HepG2 (cell line): Measurements from ENCODE around the gene MBLAC1. TPM values are rescaled to one million over a fixed set of nuclear protein-coding genes. Genes with fewer than 3 reads are reported as not detected.

ENCODE experiments used
- CBFB ChIP-seq: sonication (generic); formaldehyde crosslinking; IDR thresholded peaks from 2 replicates; pipeline ENCODE4 v1.4.0; 2020; ENCODE audit warnings: missing genetic modification reagents
- EZH2 ChIP-seq: conservative IDR thresholded peaks from 2 replicates; pipeline ENCODE4 v1.6.1; 2012; ENCODE audit warnings: mild to moderate bottlenecking, low read depth, low read length, moderate library complexity
- FLYWCH1 ChIP-seq: sonication (generic); formaldehyde crosslinking; IDR thresholded peaks from 2 replicates; pipeline ENCODE4 v1.8.1; 2023; ENCODE audit warnings: mild to moderate bottlenecking, missing genetic modification reagents
- GZF1 ChIP-seq: sonication (generic); formaldehyde crosslinking; IDR thresholded peaks from 2 replicates; pipeline ENCODE4 v1.5.1; 2020; ENCODE audit warnings: mild to moderate bottlenecking, missing genetic modification reagents
- KAT2B ChIP-seq: fragments of 150-350 bp; IDR thresholded peaks from 2 replicates; pipeline ENCODE4 v1.6.1; 2014; ENCODE audit warnings: low read depth, low read length, borderline replicate concordance
- MAZ ChIP-seq, 2 experiments: sonication (generic) in 1 of 2; formaldehyde crosslinking in 1 of 2; IDR thresholded peaks; 2 replicates each; pipeline versions ENCODE4 v1.5.0 to v1.6.1; 2012 to 2020; ENCODE audit warnings: low read depth in 2 of 2, mild to moderate bottlenecking in 2 of 2, borderline replicate concordance in 1 of 2, improper control_type of control experiment in 1 of 2, low read length in 1 of 2, missing genetic modification reagents in 1 of 2, moderate library complexity in 1 of 2
- MYC ChIP-seq: sonication (generic); formaldehyde crosslinking; IDR thresholded peaks from 2 replicates; pipeline ENCODE4 v1.9.0; 2021; ENCODE audit warnings: missing genetic modification reagents, borderline replicate concordance
- NRL ChIP-seq: sonication (generic); formaldehyde crosslinking; IDR thresholded peaks from 2 replicates; pipeline ENCODE4 v1.5.0; 2020; ENCODE audit warnings: missing genetic modification reagents, mild to moderate bottlenecking, moderate library complexity, borderline replicate concordance
- PAF1 ChIP-seq: IDR thresholded peaks from 2 replicates; pipeline ENCODE4 v1.6.1; 2016; ENCODE audit warnings: missing genetic modification reagents, missing compliant biosample characterization
- PHB2 ChIP-seq: fragments of 450-650 bp; IDR thresholded peaks from 2 replicates; pipeline ENCODE4 v1.6.1; 2018; ENCODE audit not compliant: partially characterized antibody
- SSRP1 ChIP-seq: IDR thresholded peaks from 2 replicates; pipeline ENCODE4 v1.6.1; 2016; ENCODE audit warnings: control low read depth
- TCF12 ChIP-seq, 2 experiments: fragments of 450-650 bp in 1 of 2; sonication (generic) in 1 of 2; formaldehyde crosslinking in 1 of 2; IDR thresholded peaks; 2 replicates each; pipeline versions ENCODE4 v1.6.1 to v1.8.0; 2017 to 2022; ENCODE audit warnings: antibody characterized with exemption in 1 of 2, mild to moderate bottlenecking in 1 of 2, missing genetic modification reagents in 1 of 2, moderate library complexity in 1 of 2
- TOPORS ChIP-seq: sonication (generic); formaldehyde crosslinking; IDR thresholded peaks from 2 replicates; pipeline ENCODE4 v1.8.0; 2023; ENCODE audit warnings: mild to moderate bottlenecking, missing genetic modification reagents
- ZBTB38 ChIP-seq: sonication (generic); formaldehyde crosslinking; IDR thresholded peaks from 2 replicates; pipeline ENCODE4 v1.5.1; 2020; ENCODE audit warnings: mild to moderate bottlenecking, missing genetic modification reagents
- ZEB1 ChIP-seq: IDR thresholded peaks from 2 replicates; pipeline ENCODE4 v1.6.1; 2012; ENCODE audit warnings: mild to moderate bottlenecking, low read depth, inconsistent platforms; ENCODE audit not compliant: insufficient replicate concordance
- ZNF256 ChIP-seq: sonication (generic); formaldehyde crosslinking; conservative IDR thresholded peaks from 2 replicates; pipeline ENCODE4 v1.4.0; 2020; ENCODE audit warnings: missing genetic modification reagents
- ZNF30 ChIP-seq: sonication (generic); formaldehyde crosslinking; IDR thresholded peaks from 2 replicates; pipeline ENCODE4 v1.5.0; 2020; ENCODE audit warnings: mild to moderate bottlenecking, missing genetic modification reagents
- ZNF556 ChIP-seq: sonication (generic); formaldehyde crosslinking; IDR thresholded peaks from 2 replicates; pipeline ENCODE4 v1.4.0; 2020; ENCODE audit warnings: mild to moderate bottlenecking, missing genetic modification reagents, borderline replicate concordance
- ZNF674 ChIP-seq: sonication (generic); formaldehyde crosslinking; IDR thresholded peaks from 2 replicates; pipeline ENCODE4 v1.5.0; 2020; ENCODE audit warnings: low read depth, mild to moderate bottlenecking, missing genetic modification reagents
- ZSCAN21 ChIP-seq: sonication (generic); formaldehyde crosslinking; IDR thresholded peaks from 2 replicates; pipeline ENCODE4 v1.8.0; 2022; ENCODE audit warnings: mild to moderate bottlenecking, missing genetic modification reagents, moderate library complexity, borderline replicate concordance
- polyA plus RNA-seq, 8 experiments: library from polyadenylated mRNA; depleted of rRNA in 3 of 8; stranded (reverse) in 7 of 8; unstranded in 1 of 8; fragments of >200 nt; fragmentation: Illumina TruSeq in 4 of 8; extraction: Trizol in 4 of 8; gene quantifications; 2 replicates each; pipeline versions ENCODE4 v1.2.1 to v1.2.3, GENCODE V29; 2011 to 2016; ENCODE audit warnings: low read depth in 4 of 8, missing spikeins in 1 of 8, mixed read lengths in 1 of 8; ENCODE audit not compliant: insufficient read depth in 1 of 8
- total RNA-seq, 5 experiments: library from RNA; depleted of rRNA; stranded (reverse); fragments of >200 nt; fragmentation: Illumina TruSeq; extraction: Trizol; gene quantifications; 2 replicates each; pipeline ENCODE4 v1.2.3, GENCODE V29; 2016; ENCODE audit warnings: low read depth in 1 of 5
- TF ChIP-seq, protein P1 (sequence below): sonication (generic); formaldehyde crosslinking; IDR thresholded peaks from 2 replicates; pipeline ENCODE4 v1.4.0; 2020; ENCODE audit warnings: mild to moderate bottlenecking, missing genetic modification reagents, borderline replicate concordance
- TF ChIP-seq, protein P2 (sequence below): sonication (generic); formaldehyde crosslinking; IDR thresholded peaks from 2 replicates; pipeline ENCODE4 v1.5.0; 2020; ENCODE audit warnings: missing genetic modification reagents
- TF ChIP-seq, protein P3 (sequence below): IDR thresholded peaks from 2 replicates; pipeline ENCODE4 v1.6.1; 2016; ENCODE audit warnings: mild to moderate bottlenecking, missing biosample characterization, missing genetic modification reagents
- TF ChIP-seq, protein P4 (sequence below): IDR thresholded peaks from 2 replicates; pipeline ENCODE4 v1.6.1; 2018; ENCODE audit warnings: missing genetic modification reagents
- TF ChIP-seq, protein P5 (sequence below): sonication (generic); formaldehyde crosslinking; IDR thresholded peaks from 2 replicates; pipeline ENCODE4 v1.5.0; 2020; ENCODE audit warnings: missing genetic modification reagents, mild to moderate bottlenecking, borderline replicate concordance

MBLAC1 gene
- total and polyA plus RNA-seq, 2 of the 13 experiments (the other 11 are each of a cell fraction or from before 2014, with no cell fraction given) = 0.79 to 2.1 TPM

DNA sequence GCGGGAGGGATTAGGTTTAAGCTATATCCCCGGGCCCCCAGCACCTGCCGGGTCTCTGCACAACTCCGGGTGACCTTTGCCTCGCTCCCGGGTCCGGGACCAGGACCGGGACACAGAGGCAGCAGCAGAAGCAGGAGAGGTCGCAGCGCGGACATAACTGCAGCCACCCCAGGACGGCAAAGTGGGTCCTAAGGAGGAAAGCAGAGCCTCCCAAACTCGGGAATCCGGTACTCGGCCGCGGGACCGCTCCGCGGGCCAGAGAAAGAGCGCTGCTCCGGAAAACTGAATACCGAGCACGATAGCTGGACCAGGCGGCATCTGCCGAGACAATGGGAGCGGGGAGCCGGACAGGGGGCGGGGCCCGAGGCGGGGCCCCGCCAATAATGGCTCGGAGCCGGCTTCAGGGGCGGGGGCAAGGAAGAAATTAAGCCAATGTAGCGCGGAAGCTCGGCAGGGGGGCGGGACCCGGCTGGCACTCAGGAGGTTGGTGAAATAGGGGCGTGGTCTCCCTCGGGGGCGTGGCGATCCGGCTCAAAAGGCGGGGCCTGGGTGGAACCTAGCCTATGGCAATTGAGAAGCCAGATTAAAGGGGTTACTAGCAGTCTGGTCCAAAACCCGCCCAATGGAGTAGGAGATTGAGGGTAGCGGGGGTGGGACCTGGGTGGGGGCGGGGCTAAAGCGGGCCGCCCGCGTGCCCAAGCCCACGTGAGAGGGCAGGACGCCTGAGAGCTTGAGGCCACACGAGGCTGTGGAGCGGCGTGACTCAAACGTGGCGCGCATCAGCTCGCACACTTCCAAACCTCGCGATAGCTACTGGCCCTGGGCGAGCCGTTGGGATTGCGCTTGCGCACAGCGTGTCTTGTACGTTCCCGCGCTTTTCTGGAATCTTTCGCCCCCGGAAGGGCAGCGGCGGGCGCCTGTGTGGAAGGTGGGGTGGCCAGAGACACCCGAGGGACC lies 50.6 kb downstream of the MBLAC1 start, which contains the start of the genes GPC2 and STAG3 (continued):
- TF ChIP-seq, protein P1, sequence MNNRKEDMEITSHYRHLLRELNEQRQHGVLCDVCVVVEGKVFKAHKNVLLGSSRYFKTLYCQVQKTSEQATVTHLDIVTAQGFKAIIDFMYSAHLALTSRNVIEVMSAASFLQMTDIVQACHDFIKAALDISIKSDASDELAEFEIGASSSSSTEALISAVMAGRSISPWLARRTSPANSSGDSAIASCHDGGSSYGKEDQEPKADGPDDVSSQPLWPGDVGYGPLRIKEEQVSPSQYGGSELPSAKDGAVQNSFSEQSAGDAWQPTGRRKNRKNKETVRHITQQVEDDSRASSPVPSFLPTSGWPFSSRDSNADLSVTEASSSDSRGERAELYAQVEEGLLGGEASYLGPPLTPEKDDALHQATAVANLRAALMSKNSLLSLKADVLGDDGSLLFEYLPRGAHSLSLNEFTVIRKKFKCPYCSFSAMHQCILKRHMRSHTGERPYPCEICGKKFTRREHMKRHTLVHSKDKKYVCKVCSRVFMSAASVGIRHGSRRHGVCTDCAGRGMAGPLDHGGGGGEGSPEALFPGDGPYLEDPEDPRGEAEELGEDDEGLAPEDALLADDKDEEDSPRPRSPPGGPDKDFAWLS (CRISPR knock-in tag) = no peak
- TF ChIP-seq, protein P2, sequence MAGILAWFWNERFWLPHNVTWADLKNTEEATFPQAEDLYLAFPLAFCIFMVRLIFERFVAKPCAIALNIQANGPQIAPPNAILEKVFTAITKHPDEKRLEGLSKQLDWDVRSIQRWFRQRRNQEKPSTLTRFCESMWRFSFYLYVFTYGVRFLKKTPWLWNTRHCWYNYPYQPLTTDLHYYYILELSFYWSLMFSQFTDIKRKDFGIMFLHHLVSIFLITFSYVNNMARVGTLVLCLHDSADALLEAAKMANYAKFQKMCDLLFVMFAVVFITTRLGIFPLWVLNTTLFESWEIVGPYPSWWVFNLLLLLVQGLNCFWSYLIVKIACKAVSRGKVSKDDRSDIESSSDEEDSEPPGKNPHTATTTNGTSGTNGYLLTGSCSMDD (CRISPR knock-in tag) = no peak
- TF ChIP-seq, protein P3, sequence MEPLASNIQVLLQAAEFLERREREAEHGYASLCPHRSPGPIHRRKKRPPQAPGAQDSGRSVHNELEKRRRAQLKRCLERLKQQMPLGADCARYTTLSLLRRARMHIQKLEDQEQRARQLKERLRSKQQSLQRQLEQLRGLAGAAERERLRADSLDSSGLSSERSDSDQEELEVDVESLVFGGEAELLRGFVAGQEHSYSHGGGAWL = 0 out of 2 replicates have a peak, but pooled peaks have one; percentile 37
- TF ChIP-seq, protein P4, sequence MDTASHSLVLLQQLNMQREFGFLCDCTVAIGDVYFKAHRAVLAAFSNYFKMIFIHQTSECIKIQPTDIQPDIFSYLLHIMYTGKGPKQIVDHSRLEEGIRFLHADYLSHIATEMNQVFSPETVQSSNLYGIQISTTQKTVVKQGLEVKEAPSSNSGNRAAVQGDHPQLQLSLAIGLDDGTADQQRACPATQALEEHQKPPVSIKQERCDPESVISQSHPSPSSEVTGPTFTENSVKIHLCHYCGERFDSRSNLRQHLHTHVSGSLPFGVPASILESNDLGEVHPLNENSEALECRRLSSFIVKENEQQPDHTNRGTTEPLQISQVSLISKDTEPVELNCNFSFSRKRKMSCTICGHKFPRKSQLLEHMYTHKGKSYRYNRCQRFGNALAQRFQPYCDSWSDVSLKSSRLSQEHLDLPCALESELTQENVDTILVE (CRISPR knock-in tag) = no peak
- TF ChIP-seq KAT2B = no peak
- no peak for TF ChIP-seq SSRP1
- no peak for TF ChIP-seq ZNF30
- no peak for TF ChIP-seq ZNF556 (CRISPR knock-in tag)
- peak; percentile 86 for TF ChIP-seq ZBTB38 (CRISPR knock-in tag)
- no peak for TF ChIP-seq TOPORS (CRISPR knock-in tag)
- TF ChIP-seq GZF1 (CRISPR knock-in tag) = no peak
- TF ChIP-seq FLYWCH1 (CRISPR knock-in tag) = no peak
- TF ChIP-seq PHB2 = no peak
- TF ChIP-seq PAF1 = no peak
- TF ChIP-seq ZNF256 (CRISPR knock-in tag) = no peak
- TF ChIP-seq NRL (CRISPR knock-in tag) = 0 out of 2 replicates have a peak, but pooled peaks have one; percentile 42
- TF ChIP-seq EZH2 = no peak
- TF ChIP-seq ZEB1 = no peak
- peak; percentile 53; the same call in 1 of the 2 replicates for TF ChIP-seq MYC (CRISPR knock-in tag)
- TF ChIP-seq, protein P5, sequence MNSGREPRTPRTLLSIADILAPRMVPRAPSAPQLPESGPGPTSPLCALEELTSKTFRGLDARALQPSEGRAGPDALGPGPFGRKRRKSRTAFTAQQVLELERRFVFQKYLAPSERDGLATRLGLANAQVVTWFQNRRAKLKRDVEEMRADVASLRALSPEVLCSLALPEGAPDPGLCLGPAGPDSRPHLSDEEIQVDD (CRISPR knock-in tag) = no peak
- TF ChIP-seq ZSCAN21 (CRISPR knock-in tag) = no peak
- TF ChIP-seq MAZ (IDR thresholded peaks at IDR 0.05; ENCODE audit: borderline replicate concordance, low read depth, low read length) = no peak
- TF ChIP-seq MAZ (CRISPR knock-in tag; IDR thresholded peaks at IDR 0.05; ENCODE audit: low read depth) = no peak
- TF ChIP-seq CBFB (CRISPR knock-in tag) = no peak
- no peak for TF ChIP-seq TCF12 (IDR thresholded peaks at IDR 0.05)
- no peak for TF ChIP-seq TCF12 (CRISPR knock-in tag; IDR thresholded peaks at IDR 0.05)
- TF ChIP-seq ZNF674 (CRISPR knock-in tag) = no peak
